Measurements from ENCODE around the gene GSDME. TPM values are rescaled to one million over a fixed set of nuclear protein-coding genes. Genes with fewer than 3 reads are reported as not detected.

The GSDME gene
- polyA plus RNA-seq, 1 of the 3 experiments (the other 2 are of a cell fraction) = 109 TPM

- ChIA-PET CTCF (interaction anchor here (1.0 to 4.2 kb wide), 2 partner anchors 12 to 812 kb away, joined by 3 to 32 read pairs; no protein-coding TSS in a partner anchor), POLR2A (no interaction called here)
- H3K4me3 ChIP-seq (ENCODE audit: low read depth in 2 of 2, low read length in 1 of 2) = no peak overlapping the region
- no peak for DNase-seq
- H4K20me1 ChIP-seq (ENCODE audit: insufficient read depth) = no peaks in the 10 kb centered on the region
- no peaks in the 10 kb centered on the region for H3K9me2 ChIP-seq
- TF ChIP-seq NRF1 (IDR thresholded peaks at IDR 0.05; ENCODE audit: low read depth, low read length) = no peak
- no peak for TF ChIP-seq POLR2AphosphoS5 (IDR thresholded peaks at IDR 0.05; ENCODE audit: low read depth, low read length)
- TF ChIP-seq MAX (IDR thresholded peaks at IDR 0.05; ENCODE audit: low read depth) = no peak
- TF ChIP-seq EZH2phosphoT487 (IDR thresholded peaks at IDR 0.05; ENCODE audit: borderline replicate concordance, low read depth) = no peak
- no peak for TF ChIP-seq RCOR1 (IDR thresholded peaks at IDR 0.05; ENCODE audit: low read length)
- no peak for TF ChIP-seq USF2 (IDR thresholded peaks at IDR 0.05; ENCODE audit: borderline replicate concordance, low read depth, low read length)
- TF ChIP-seq REST (IDR thresholded peaks at IDR 0.05; ENCODE audit: low read depth, low read length) = no peak
- TF ChIP-seq MEF2A (IDR thresholded peaks at IDR 0.05; ENCODE audit: borderline replicate concordance, low read depth) = no peak
- no peak for TF ChIP-seq FOXJ3 (CRISPR knock-in tag; IDR thresholded peaks at IDR 0.05)
- TF ChIP-seq FOXM1 (IDR thresholded peaks at IDR 0.05; ENCODE audit: low read depth) = no peak
- TF ChIP-seq EP300 (IDR thresholded peaks at IDR 0.05; ENCODE audit: borderline replicate concordance in 1 of 2, low read depth in 1 of 2, low read length in 1 of 2) = no peak
- no peak for TF ChIP-seq RFX5 (IDR thresholded peaks at IDR 0.05; ENCODE audit: low read length)
- TF ChIP-seq TCF12 (IDR thresholded peaks at IDR 0.05) = no peak
- 79% methylated on average over 4 of the region's 4 CpGs for WGBS (ENCODE audit: low lambda C conversion rate)
- no peaks in the 10 kb centered on the region for H3K79me2 ChIP-seq (ENCODE audit: insufficient read depth)
- no peaks in the 10 kb centered on the region for H3F3A ChIP-seq (replicated peaks; ENCODE audit: insufficient read depth)
- peak overlapping the region in 1 of 2 experiments; percentile 30; a peak in 1 of 4 replicates for H3K27ac ChIP-seq (ENCODE audit: low read depth in 2 of 2, low read length in 1 of 2)
- peaks cover 3% of the 10 kb centered on the region; the same call in 1 of the 2 replicates for H3K9me3 ChIP-seq
- H3K4me1 ChIP-seq (ENCODE audit: control insufficient read depth in 1 of 2, insufficient read depth in 2 of 2, low read depth in 1 of 2, low read length in 1 of 2) = peaks cover 0 to 2% of the 10 kb centered on the region in 2 experiments; a peak in 1 of 4 replicates
- H3K36me3 ChIP-seq (replicated peaks in 1 of 2; ENCODE audit: control insufficient read depth in 1 of 2, insufficient read depth in 2 of 2, low read length in 1 of 2) = peaks cover 0 to 22% of the 10 kb centered on the region in 2 experiments
- H3K4me2 ChIP-seq = peak overlapping the region; percentile 16; the same call in 1 of the 2 replicates
- H3K27me3 ChIP-seq (ENCODE audit: insufficient read depth) = no peaks in the 10 kb centered on the region
- no peak overlapping the region for H3K9ac ChIP-seq
- no peak overlapping the region for H2AFZ ChIP-seq (ENCODE audit: low read depth)
Measured at GRCh38 chr7:24653316-24654085, 103.8 kb downstream of the GSDME start.
